MV-4-11 (cell line): ENCODE data around the gene MYO10.
"Not testable (repeated sequence)": the region's sequence is repeated elsewhere in the genome, so short reads cannot be mapped to it uniquely, and the experiment has no call there.

ENCODE experiments used
- DNase-seq: peaks from one replicate; lab custom pipeline; 2025; lab: John Stamatoyannopoulos, UW

MYO10 gene

DNA sequence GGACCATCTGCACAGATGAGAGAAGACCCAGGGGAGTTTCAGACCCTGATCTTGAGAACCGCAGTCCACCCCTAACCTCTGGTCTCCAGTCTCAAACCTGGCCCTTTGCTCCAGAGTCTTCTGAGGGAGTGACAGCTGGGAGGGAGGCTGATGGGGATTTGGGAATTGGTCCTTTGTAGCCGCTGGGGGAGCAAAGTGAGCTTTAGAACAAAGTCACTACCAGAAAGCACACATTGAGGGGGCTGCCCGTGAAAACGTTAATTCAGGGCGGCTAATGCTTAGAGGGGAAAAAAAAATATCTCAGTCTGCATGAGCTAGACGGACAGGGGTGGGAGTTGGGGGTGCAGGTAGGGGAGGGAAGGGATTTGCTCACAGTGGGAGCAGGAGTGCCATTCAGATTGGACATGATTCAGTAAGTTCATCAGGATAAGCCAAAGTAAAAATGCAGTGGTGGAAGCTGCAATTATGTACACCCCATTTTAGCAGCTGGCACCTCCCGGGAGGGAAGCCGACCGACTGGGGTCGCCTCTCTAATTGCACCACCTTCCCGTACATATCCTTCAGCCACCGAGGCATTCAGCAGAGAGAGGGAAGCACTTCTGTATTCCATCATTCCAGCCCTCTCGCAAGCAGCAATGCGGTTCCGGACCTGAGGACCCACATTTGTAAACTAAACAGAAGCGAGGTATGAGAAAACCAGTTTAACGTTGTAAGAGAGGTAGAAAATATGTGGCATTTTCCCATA is 195.8 kb downstream of the MYO10 start:
- no peak for DNase-seq

- not testable (repeated sequence) for DNase-seq
Measured at GRCh38 chr5:16738393-16738792, 197.7 kb downstream of the MYO10 start.

DNA sequence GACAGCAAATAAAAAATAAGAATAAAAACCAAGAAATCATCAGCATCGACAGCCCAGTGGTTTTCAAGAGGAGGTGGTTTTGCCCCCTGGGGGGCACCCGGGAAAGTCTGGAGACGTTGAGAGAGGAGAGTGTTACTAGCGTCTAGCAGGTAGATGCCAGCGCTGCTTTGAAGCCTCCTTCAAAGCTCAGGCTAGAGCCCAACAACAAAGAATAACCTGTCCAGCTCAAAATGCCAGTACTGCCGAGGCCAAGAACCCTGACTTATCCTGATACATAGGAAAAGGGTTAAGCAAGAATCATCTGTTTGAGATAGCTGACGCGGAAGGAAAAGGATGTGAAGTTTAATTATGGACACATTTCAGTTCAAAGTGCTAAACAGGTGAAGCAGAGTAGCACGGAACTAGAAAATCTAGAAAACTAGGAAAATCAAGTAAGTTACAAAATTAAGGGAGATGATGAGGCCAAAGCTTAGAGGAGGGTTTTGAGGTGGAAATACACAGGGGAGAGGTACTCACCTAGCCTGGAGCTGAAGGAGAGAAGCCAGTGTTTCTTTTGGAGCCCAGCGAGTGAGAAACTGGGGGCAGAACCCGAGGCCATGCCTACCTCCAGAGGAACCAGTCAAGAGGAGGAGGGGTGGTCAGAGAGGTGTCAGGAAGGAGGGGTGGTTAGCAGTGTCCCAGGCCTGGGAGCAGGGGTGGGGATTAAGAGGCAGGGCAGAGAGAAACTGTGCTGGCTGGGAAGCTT is 198.3 kb downstream of the MYO10 start:
- DNase-seq: no peak

GRCh38 chr5:16737209-16737608 is 198.9 kb downstream of the MYO10 start:
- no peak for DNase-seq

DNA sequence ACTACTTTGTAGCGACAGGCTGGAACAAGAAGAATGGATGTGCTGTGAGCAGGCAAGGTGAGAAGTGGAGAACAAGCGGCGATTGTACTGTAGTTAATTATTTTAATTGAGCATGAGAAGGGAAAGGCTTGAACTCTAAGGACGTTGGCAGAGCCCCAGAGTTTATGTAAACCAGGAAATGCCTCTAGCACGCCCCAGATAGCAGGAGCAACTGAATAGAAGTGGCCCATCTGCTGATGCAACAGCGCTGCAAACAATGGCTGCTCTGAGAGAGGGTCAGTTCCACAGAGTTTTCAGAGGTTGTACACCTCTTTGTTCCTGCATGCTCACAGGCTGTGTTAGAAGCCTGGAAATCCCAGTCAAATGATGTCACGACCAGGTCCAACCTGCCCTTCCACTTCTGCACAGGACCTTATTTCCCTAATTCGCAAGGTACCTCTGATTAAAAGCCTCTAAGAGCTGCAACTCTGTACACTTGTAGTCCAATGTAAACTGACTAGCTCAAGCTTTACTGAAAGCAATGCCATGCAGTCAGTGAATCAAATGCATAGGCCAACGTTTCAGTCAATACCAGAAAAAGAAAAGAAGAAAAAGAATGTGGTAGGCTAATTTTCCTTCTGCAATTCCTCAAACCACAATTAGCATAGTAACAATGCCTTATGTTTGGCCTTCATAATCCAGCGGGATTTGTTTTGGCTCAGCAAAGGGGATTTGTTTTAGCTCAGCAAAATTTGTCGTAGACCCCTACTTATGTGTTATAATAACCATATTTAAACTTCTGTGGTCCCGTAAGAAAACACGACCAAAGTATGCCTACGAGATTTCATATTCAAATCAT is 199.7 kb downstream of the MYO10 start:
- no peak for DNase-seq

GRCh38 chr5:16735101-16736060 is 200.7 kb downstream of the MYO10 start:
- no peak for DNase-seq

DNA sequence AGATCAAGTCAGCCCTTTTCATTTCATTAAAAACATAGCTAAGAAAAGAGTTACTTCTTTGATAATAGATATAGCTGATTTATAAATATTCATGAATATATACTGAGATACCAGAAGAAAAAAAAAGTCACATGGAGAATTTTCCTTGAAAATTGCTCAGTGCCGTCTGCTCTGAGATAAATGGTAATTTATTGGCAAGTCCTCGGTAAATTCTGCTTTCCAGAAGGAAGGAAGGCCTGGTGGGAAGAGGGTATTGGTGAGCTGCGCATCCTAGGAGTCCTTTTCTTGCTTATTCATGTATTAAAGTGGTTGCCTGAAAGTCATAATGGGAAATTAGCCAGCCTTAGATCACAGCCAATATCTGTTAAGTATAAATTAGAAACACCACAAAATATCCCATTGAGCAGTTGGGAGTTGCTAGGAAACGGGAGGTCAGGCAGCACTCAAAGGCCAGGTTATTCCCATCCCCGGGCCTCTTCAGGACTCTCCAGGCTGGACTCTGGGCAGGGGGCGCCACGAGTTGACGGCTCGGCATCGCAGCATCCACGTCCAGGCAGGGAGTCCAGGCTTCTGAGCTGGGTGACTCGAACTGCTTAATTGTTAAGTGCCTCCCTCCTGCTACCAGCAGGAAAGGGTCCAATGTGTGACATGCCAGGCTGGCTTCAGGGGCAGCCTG is 202.6 kb downstream of the MYO10 start:
- DNase-seq: no peak

- DNase-seq: no peak
Measured at GRCh38 chr5:16732356-16732755, 203.7 kb downstream of the MYO10 start.

GRCh38 chr5:16727755-16728325 is 208.2 kb downstream of the MYO10 start:
- peak; percentile 67 for DNase-seq

- DNase-seq: peak; percentile 79
Measured at GRCh38 chr5:16726538-16726946, 209.5 kb downstream of the MYO10 start.

- DNase-seq: no peak
Measured at GRCh38 chr5:16725575-16725974, 210.5 kb downstream of the MYO10 start.

GRCh38 chr5:16723821-16724220 is 212.3 kb downstream of the MYO10 start:
- peak; percentile 59 for DNase-seq

DNA sequence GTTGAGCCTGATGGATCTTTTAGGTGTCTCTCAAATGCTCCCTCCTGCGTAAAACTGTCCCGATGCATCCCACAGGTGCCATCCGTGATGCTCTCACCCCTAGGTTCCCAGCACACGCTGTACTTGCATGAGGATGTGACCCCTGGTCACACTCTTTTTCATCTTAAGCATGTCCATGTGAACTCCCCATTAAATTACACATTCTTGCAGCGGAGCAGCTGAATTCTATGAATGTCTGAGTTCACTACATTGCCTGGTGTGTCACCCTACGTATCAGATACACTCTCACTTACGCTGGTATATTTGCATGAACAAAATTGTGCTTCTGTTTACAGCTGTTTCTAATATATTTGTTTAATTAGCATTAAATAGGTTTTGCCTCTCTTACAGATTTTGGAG is 214.0 kb downstream of the MYO10 start:
- DNase-seq: no peak

DNA sequence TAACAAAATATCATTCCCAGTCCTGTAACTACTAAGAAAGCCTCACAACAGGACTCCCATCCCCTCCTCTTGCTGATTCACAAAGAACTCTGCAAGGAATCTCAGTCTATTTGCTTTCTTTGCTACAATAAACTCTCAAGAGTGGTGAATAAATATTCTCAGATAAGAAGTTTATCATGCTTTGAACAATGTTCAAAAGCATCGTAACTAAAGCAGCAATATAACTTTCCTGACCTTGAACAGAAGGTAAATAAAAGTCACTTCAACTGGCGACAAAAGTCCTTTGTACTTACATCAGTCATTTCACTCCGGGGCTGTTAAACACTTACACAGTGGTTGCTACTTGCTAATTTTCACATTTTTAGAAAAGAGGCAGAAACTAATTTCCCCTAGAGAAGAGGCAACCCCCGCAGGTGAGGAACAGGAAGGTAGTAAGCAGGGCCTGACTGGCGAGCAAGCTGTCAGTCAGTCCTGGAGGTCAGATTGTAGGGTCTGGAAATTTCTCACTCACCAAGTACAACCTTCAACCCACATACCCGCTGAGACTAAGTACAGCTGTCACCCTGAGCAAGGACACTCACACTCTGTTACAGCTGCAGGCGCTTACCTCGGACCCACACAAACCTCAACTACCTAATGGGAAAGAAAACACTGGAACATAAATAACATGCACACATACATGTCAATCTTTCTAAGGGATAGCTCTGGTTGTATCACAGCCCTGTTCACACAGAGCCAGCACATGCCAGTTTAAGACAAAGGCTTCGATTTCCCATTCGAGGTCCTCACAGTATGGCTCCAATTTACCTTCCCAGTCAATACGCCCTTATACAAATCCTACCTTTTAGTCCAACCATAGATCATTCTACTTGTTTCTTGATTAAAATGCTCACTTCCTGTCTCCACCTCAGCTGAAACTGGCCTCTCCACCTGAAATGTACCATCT is 214.7 kb downstream of the MYO10 start:
- no peak for DNase-seq

GRCh38 chr5:16718036-16718435 is 218.1 kb downstream of the MYO10 start:
- not testable (repeated sequence) for DNase-seq

GRCh38 chr5:16713386-16713928 is 222.6 kb downstream of the MYO10 start:
- no peak for DNase-seq

DNA sequence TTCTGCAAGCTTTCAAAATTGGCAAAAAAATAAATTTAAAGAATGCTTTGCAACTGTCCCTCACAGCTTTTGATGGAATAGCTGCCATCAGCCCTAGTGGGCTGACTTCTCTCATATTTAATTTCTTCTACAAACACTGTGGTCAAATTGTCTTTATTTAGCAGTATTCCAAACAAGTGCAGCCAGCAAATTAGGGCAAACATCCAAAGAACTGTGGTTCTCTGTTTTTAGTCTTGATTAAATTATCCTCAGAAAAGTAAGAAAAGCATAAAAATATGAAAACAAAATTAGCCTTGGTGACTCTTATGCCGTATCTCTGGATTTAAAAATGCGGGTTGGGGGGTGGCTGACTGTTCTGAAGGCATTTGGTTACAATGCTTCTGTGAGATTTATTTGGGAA is 223.5 kb downstream of the MYO10 start:
- no peak for DNase-seq

DNA sequence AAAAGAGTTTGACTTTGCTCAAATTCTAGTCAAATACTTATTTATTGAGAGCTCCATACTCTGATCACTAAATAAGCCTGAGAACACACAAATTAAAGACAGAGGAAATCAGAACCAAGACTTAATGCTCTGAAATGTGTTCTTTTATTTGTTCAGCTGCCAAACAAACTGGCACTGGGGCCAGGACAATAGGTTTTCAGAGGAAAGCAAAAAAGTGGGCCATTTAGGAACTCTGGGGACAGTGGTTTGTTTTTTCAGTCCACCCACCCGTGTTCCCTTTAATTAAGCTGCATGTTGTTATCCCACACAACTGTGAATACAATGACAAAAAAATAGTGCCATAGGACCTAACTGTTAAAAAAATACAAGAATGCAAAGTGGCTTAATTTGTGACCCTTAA is 223.9 kb downstream of the MYO10 start:
- no peak for DNase-seq
